HG03460 (cell line): Measurements from ENCODE around the gene SPRR1B.
"Not testable (repeated sequence)": the region's sequence is repeated elsewhere in the genome, so short reads cannot be mapped to it uniquely, and the experiment has no call there.

Experiments used
- ATAC-seq: cut with Tn5 transposase; IDR thresholded peaks from one replicate; pipeline ENCODE4 v1.9.1; 2021; ENCODE audit not compliant: unreplicated experiment

The SPRR1B gene

DNA sequence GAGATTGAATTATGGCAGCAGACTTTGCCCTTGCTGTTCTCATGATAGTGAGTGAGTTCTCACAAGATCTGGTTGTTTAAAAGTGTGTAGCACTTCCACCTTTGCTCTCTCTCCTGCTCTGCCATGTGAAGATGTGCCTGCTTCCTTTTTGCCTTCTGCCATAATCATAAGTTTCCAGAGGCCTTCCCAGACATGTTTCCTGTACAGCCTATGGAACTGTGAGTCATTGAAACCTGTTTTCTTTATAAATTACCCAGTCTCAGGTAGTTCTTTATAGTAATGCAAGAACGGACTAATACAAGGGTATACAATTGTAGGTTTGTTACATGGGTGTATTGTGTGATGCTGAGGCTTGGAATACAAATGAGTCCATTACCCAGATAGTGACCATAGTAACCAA lies 4.2 kb downstream of the SPRR1B start:
- no peak for ATAC-seq

DNA sequence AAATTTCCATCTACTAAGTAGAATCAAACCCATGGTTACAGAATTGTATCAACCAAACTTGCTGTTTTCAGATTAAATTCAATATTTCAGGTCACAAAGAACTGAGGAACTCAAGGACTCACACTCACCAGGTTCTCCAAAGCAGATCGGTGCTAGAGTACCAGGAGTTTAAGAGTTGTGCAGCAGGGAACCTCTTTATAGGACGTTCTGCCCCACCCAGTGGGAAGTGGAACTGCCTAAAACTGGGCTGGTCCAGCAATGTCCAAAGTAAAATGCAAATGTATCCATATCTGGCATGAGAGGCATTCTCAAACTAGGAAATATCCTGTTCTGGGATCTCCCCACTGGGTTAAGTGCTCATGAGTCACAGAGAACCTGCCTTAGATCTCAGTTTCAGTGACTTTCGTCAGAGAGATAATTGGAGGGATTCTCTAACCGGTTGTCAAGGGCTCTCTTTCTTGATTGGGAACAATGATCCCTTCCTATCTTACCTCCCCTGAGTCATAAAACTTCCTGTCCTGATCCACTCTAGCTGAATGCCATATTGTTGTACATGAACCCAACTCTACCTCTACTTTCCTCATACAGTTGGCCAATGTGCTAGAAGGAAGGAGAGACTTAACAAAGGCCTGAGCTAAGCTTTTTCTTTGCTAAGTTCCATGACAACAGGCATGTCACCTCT lies 10.1 kb downstream of the SPRR1B start, which contains the start of gene SPRR2D:
Gene SPRR2D, minus strand, starts transcription at position 171 of the 682 bp plus-strand sequence. CDS start 774 bp downstream, outside the sequence.
- ATAC-seq: no peak

DNA sequence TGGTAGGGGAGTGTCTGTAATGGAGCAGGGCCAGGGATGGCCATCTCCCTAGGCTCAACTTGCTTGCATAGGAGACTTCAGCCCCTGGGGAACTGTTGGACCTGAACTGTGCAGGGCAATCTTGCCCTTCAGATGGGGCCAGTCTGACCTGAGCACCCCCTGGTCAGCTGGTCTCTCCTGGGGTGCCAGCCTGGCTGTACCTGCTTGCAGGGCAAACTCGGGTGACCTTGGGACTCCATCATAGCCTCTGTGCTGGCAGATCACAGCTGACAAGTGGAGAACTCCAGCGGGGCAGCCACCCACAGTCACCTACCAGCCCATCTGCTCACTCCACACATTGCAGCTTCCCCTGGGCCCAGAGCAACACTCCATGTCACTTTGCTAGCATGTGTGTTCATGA lies 18.2 kb downstream of the SPRR1B start:
- ATAC-seq: no peak

DNA sequence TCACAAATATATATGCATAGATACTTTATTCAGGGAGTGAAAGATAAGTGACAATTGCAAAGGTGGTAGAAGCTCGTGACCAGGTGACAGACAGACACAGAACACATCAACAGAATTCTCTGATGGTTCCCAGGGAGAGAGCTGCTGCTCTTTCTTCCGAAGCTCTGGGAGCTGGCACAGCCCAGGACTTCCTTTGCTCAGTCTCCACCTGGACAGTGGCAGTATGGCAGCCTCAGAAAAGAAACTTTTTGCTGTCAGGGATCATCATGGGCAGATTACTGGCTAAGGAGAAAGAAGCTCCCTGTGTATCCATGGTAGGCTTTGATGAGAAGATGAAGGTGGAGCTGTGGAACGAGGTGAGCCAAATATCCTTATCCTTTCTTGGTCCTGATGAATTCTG lies 25.1 kb downstream of the SPRR1B start:
- ATAC-seq: not testable (repeated sequence)

DNA sequence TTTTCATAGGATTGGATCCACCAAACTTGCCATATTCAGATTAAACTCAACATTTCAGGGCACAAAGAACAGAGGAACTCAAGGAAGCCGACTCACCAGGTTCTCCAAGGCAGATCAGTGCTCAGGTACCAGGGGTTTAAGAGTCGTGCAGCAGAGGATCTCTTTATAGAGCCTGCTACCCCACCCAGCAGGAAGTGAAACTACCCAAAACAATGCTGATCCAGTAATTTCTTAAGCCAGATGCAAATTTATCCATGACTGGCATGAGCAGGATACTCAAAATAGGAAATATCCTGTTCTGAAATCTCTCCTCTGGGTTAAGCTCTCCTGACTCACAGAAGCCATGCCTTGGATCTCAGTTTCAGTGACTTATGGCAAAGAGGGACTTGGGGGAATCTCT lies 26.4 kb downstream of the SPRR1B start, which contains the start of gene SPRR2A:
Gene SPRR2A, minus strand, starts transcription at position 138 of the 400 bp plus-strand sequence. CDS start 777 bp downstream, outside the sequence.
- no peak for ATAC-seq

DNA sequence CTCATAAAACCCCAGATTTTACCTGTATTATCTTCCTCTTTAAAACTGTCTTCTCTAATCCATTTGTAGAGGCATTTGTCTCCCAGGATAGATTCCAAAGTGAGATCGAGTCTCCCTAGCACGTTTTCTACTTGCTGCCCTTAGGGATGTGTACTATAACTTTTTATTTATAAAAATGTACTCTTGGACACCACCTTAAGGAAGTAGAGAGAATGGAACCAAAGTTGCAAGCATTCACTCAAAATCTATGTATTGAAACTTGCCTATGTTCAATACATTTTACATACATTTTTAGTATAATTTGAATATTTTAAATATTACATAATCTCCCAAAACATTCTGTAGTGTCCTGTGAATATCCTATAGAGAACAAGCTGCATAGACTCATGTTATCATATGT lies 27.2 kb downstream of the SPRR1B start:
- no peak for ATAC-seq

DNA sequence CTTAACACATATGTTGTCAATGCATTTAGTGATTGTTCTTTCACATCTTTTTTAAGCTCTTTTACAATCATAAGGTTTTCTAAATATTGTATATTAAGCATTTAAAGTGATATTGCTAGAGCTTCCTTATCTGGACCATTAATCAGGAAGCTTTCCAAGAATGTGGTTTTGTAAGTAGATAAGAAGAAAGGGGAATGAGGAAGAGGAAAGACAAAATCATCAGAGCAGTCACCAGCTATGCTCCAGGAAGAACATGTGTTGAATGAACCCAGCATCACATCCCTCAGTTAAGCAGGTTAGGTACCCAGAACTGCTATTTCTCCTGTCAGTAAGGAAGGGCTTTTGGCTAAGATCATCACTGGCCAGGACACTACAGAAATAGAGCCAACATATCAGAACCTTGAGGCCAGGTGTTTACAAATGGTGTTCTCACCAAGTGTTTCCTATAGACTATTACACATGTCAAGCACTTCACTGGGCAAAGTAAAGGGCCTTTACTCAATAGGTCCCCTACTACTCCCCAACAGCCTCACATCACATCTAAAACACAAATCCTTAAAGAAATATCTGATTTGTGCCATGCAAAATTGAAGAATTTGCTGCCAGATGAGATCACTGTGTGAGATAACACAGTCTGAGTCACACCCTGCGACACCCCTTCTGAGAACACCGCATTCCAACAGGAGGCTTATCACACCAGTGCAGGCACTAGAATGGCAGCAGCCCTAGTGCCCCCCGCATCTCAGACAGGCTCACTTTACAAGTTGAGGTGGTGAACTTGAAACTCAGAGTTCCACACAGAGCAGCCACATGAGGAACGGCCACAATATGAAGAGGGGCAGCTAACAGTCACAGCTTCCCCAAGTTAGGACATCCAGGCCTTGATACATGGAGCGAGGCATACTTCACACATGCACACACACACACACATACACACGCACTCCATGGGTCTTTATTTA lies 28.1 kb downstream of the SPRR1B start:
- ATAC-seq: no peak

DNA sequence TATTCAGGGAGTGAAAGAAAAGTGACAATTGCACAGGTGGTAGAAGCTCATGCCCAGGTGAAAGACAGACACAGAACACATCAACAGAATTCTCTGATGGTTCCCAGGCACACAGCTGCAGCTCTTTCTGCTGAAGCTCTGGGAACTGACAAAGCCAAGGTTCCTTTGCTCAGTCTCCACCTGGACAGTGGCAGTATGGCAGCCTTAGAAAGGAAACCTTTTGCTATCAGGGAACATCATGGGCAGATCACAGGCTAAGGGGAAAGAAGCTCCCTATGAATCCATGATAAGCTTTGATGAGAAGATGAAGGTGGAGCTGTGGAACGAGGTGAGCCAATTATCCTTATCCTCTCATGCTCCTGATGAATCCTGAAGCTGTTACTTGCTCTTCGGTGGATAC lies 39.2 kb downstream of the SPRR1B start:
- ATAC-seq: no peak

DNA sequence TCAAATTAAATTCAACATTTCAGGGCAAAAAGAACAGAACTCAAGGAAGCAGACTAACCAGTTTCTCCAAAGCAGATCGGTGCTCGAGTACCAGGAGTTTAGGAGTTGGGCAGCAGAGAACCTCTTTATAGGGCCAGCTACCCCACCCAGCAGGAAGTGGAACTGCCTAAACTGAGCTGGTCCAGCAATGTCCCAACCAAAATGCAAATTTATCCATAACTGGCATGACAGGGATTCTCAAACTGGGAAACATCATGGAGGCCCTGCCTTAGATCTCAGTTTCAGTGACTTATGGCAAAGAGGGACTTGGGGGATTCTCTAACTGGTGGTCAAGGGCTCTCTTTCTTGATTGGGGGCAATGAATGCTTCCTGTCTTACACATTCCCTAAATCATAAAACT lies 40.5 kb downstream of the SPRR1B start, which contains the start of gene SPRR2B:
Gene SPRR2B, minus strand, starts transcription at position 101 of the 400 bp plus-strand sequence. CDS start 772 bp downstream, outside the sequence.
- ATAC-seq: no peak

DNA sequence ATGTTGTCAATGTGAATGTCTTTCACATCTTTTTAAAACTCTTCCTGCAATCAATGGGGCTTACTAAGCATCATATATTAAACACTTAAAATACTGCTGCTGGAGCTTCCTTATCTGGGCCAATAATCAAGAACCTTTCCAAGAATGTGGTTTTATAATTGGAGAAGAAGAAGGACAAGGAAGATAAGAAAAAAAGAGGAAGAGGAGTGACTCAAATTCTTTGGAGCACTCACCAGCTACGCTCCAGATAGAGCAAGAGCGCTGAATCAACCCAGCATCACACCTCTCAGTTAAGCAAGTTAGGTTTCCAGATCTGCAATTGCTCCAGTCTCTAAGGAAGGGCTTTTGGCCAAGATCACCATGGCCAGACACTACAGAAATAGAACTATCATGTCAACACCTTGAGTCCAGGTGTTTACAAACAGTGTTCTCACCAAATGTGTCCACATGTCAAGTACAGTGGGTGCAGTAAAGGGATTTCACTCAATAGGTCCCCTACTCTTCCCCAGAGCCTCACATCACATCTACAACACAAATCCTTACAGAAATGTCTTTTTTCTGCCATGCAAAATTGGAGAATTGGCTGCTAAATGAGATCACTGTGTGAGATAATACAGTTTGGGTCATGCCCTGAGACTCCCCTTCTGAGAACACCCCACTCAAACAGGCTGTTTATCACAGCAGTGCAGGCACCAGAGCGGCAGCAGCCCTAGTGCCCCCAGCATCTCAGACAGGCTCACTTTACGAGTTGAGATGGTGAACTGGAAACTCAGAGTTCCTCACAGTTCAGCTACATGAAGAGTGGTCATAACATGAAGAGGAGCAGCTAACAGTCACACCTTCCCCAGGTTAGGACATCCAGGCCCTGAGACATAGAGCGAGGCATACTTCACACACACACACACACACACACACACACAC lies 42.1 kb downstream of the SPRR1B start:
- ATAC-seq: no peak

DNA sequence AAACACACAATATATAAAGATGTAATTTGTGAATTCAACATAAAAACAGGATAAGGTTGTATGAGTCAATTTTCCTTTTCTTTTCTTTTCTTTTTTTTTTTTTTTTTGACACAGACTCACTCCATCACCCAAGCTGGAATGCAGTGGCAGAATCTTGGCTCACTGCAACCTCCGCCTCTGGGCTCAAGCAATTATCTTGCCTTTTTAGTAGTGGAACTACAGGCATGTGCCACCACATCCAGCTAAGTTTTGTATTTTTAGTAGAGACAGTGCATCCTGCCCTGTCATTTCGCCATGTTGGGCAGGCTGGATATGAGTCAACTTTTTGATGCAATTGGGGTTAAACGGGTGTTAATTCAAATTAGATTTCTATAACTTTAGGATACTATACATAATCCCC lies 50.7 kb downstream of the SPRR1B start:
- ATAC-seq: no peak
